Caki2 (cell line): ENCODE results near the gene UBE2L5. TPM values are rescaled to one million over a fixed set of nuclear protein-coding genes. Genes with fewer than 3 reads are reported as not detected.

Experiments
- DNase-seq: peaks from one replicate; pipeline ENCODE4 v3.0.0-alpha.2; 2015; ENCODE audit warnings: low read depth
- in situ Hi-C: cut with HindIII; loops from 2 replicates; pipeline ENCODE4 v1.10.0; 2016; ENCODE audit warnings: low sequenced_read_pairs, low pct_unique_long_range_greater_than_20kb, mixed read lengths
- total RNA-seq: library from RNA; depleted of rRNA; stranded (reverse); fragments of >200 nt; shearing (Covaris generic); gene quantifications from 2 replicates; pipeline ENCODE4 v1.2.3, GENCODE V29; 2014; ENCODE audit warnings: low replicate concordance; rRNA removed

The UBE2L5 gene
- total RNA-seq, result not detected in 2 replicates

DNA sequence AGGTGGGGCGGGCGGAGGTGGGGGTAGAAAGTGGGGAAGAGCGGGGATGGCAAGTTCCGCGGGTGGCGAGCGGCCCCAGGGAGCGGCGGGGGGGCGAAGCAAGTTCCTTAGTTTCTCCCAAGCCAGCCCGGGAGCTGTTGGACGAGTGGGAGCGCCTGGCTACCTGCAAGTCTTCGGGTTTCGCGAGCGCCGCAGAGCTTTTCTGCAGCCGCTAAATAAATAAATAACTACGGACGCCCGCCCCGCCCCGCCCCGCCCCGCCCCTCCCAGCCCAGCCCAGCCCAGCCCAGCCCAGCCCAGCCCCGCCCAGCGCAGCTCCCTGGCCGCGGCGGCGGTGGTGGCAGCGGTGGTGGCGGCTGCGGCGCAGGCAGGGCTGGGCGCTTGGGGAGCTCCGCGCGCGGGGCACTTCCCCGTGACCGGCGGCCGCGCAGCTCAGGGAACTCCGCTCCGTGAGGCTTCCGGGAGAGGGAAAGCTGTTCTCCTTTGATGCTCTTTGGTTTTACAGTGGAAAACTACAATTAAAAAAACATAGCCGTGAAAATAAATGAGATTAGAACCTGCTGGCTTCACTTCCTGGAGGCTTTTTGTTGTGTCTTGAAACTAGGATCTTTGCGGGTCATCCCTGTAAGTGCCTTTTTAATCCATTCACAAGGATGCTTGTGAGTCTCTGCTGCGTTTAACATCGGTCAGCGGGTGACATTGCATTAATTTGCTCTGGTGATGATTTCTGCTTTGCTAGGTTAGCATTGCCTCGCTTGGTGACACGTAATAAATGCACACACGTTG lies at the start of gene UBE2L5:
Gene UBE2L5 (plus strand): TSS at position 440 of the 786 bp plus-strand sequence. CDS start 5,498 bp downstream, outside the sequence.
- in situ Hi-C loops, result no loop called here
- DNase-seq, result peak; percentile 63

DNA sequence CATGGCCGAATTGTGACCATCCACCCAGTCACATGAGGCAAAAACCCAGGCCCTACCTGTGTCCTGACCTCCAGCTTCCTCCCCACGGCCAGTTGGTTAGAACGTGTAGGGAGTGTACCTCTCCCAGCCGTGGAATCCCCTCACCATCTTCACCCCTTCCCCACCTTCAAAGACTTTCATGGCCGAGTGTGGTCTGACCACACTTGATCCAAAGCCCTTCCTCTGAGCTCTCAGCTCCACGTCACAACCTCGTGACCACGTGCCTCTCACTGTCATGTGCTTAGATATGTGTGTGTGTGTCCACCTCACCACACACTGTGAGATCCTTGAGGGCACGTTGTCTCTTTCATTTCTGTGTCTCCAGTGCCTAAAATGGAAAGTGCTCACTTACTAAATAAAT lies 48.6 kb upstream of the UBE2L5 start:
- no peak for DNase-seq
- in situ Hi-C loops, result no loop called here

DNA sequence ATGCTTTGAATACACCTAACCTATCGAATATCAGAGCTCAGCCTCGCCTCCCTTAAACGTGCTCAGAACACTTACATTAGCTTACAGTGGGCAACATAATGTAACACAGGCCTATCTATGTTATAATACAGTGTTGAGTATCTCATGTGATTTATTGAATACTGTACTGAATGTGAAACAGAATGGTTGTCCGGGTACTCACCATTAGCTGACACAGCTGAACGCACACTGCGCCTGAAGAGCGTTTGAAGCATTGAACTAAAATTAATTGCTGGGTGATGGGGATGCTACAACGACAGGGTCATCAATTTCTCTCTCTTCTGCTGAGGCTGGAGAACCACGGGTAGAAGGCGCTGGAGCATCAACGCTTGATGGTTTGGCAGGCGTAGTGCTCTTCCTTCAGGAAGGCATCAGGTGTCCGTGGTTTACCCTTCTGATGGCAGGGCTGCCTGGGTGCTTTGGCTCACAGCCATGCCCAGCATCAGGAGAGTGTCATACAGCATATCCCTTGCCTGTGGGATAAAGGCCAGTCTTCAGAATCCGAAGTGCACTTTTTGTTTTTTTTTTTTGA lies 46.9 kb upstream of the UBE2L5 start:
- peak; percentile 7 for DNase-seq
- in situ Hi-C loops, result no loop called here

GRCh38 chr13:30376426-30377311 lies 45.6 kb upstream of the UBE2L5 start:
- DNase-seq, result peak; percentile 29
- in situ Hi-C loops, result no loop called here

GRCh38 chr13:30377312-30377685 lies 45.0 kb upstream of the UBE2L5 start:
- in situ Hi-C loops, result no loop called here
- no peak for DNase-seq

GRCh38 chr13:30378191-30378590 lies 44.1 kb upstream of the UBE2L5 start:
- DNase-seq, result no peak
- in situ Hi-C loops, result no loop called here

DNA sequence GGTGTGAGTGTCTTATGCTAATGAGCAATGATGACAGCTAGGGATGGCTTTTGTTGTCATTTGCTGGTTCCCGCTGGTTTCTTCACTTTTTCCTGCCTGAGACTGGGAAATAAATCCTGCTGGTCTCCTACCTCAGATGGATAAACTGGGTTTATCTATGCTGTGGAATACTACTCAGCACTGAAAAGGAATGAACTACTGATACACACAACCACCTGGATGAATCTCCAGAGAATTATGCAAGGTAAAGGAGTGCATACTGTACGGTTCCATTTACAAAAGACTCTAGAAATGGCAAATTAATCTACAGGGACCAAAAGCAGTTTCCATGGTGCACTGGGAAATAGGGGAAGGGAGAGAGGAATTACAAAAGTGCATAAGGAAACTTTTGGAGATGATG lies 41.2 kb upstream of the UBE2L5 start:
- in situ Hi-C loops, result no loop called here
- no peak for DNase-seq

DNA sequence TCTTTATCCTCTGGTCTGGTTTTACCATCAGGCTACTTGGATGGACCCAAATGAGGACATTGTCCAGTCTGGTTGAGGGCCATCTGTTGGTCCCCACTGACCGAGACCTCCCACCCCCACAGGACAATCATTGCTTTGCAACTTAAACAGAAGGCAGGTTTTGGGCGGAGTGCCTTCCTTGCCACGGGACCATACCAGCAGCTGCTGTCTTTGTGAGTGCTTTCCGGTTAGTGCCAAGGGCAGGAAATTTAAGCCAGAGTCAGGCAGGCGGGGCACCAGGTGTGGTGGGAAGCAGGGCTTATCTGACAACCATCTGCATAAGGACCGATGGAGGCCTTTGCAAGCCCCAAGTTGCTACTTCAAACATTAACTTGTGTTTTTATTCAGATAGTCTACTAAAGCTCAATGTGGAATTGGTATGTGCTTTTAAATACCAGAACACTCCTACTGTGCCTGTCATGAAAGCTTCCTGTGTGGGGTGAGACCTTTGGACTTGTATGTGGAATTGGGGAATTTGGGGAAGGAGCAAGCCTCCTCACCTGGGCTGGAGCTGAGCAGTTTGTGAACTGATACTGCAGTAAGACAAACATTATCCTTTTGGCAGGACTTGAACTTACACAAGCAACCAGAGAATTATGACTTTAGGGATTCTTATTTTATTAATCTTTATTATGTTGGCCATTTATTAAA lies 39.3 kb upstream of the UBE2L5 start:
- no peak for DNase-seq
- in situ Hi-C loops, result no loop called here

DNA sequence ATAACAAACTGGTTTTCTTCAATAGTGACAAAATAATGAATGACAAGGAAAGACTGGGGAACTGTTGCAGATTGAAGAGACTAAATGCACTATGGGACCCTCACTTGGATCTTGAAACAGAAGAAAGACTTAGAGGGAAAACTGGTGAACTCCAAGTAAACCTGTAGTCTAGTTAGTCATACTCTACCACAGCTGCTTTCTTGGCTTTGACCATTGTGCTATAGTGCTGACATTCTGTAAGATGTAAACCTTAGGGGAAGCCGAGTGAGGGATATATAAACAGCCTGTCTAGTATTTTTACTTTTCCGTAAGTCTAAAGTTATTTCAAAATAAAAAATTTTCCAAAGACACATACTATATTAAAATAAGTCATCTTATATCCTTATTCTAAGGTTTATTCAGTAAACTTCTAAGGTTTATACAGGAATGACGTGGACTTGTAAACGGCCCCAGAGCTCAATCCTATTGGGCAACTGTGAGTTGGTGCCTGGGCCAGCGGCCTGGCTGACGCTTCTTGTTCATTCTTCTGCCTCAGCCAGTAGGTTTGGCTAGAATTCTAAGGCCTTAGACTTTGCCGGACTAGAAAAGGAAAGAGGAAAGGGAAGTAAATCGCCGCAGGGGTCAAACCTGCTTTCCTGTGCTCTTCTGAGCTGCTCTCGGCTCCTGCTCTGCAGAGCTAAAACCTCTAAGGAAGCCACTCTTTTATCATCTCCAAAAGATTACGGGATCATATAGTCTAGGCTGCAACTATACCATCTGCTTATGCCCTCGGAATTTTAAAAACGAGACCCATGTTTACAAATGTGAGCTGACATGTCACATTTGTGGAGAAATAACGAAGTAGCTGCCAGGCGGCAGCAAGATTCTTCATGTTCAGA lies 33.6 kb upstream of the UBE2L5 start:
- no peak for DNase-seq
- in situ Hi-C loops, result no loop called here

DNA sequence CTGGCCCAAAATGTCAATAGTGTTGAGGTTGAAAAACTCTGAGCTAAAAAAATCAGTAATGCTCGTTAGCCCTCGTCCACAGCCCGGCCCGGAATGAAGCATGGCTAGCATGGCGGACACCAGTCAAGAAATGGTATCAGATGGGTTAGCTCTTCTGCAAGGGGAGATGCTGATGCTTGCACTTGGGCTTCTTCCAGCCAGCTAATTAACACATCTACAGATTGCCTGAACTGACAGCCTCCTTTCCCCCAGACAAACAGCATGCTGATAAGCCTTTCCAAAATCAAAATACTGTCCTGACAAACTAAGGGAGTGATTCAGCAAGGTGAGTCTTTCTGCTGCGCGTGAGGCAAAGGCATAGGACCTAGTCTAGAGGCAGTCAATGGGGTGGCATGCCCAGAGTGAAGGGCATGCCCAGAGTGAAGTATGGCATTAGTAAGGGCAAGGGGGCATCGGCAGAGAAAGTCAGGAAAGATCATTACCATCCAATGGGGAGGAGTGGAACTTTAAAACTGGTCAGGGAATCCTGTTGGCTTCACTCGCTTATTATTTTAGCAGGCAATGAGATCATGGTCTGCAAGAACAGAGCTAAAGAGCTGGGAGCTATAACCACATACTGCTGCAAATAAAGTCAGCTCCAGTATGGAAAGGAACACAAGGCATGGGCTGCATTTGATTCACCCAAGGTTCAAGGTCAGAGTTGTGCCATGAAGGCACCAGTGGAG lies 30.2 kb upstream of the UBE2L5 start:
- DNase-seq, result no peak
- in situ Hi-C loops, result no loop called here

DNA sequence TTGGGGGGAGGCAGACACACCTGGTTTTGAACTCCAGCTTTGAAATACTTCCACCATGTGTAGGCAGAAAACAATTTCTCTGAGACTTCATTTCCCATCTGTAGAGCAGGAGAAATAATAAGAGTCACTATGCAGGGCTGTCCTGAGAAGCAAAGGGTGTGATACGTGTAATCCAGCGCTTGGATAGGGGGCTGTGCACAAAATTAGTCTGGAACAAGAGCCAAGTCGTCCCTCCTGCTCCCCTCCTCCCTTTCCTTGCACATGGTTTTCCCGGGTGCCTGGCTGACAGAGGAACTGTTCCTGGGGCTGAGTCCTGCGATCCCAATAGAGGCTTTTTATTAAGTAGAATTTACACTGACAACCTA lies 29.6 kb upstream of the UBE2L5 start:
- no peak for DNase-seq
- in situ Hi-C loops, result no loop called here

GRCh38 chr13:30394751-30395191 lies 27.5 kb upstream of the UBE2L5 start:
- in situ Hi-C loops, result no loop called here
- DNase-seq, result peak; percentile 8

GRCh38 chr13:30395192-30396158 lies 26.8 kb upstream of the UBE2L5 start:
- in situ Hi-C loops, result no loop called here
- peak; percentile 89 for DNase-seq

GRCh38 chr13:30396434-30397075 lies 25.7 kb upstream of the UBE2L5 start:
- peak; percentile 68 for DNase-seq

GRCh38 chr13:30398601-30399072 lies 23.7 kb upstream of the UBE2L5 start:
- in situ Hi-C loops, result no loop called here
- no peak for DNase-seq

More at GRCh38 chr13:30396434-30397075, 25.7 kb upstream of the UBE2L5 start:
- in situ Hi-C loops, result no loop called here
